Measurements from ENCODE around the gene ZCCHC14. TPM values are rescaled to one million over a fixed set of nuclear protein-coding genes. Genes with fewer than 3 reads are reported as not detected.

ZCCHC14 gene
- total and polyA plus RNA-seq, 2 of the 13 experiments (the other 11 are each of a cell fraction or from before 2014, with no cell fraction given) = 12.4 to 12.5 TPM

GRCh38 chr16:87358250-87358649, 134.6 kb downstream of the ZCCHC14 start (continued):
- TF ChIP-seq HNRNPUL1 (IDR thresholded peaks at IDR 0.05; ENCODE audit: low read depth, low read length) (no peak), MZF1 (CRISPR knock-in tag; IDR thresholded peaks at IDR 0.05; ENCODE audit: borderline replicate concordance) (no peak), ZBTB38 (CRISPR knock-in tag; IDR thresholded peaks at IDR 0.05) (peak; percentile 83), ZNF331 (CRISPR knock-in tag; IDR thresholded peaks at IDR 0.05) (no peak), HNF4A (CRISPR knock-in tag; IDR thresholded peaks at IDR 0.05) (no peak), ZBTB46 (CRISPR knock-in tag; IDR thresholded peaks at IDR 0.05; ENCODE audit: borderline replicate concordance) (no peak), CENPT (CRISPR knock-in tag; IDR thresholded peaks at IDR 0.05; ENCODE audit: low read depth) (no peak), MIER3 (CRISPR knock-in tag; IDR thresholded peaks at IDR 0.05; ENCODE audit: borderline replicate concordance) (no peak), SP2 (CRISPR knock-in tag; IDR thresholded peaks at IDR 0.05) (no peak), ERF (CRISPR knock-in tag; IDR thresholded peaks at IDR 0.05) (no peak), ZFP36L1 (CRISPR knock-in tag; IDR thresholded peaks at IDR 0.05) (no peak), ZNF446 (CRISPR knock-in tag; IDR thresholded peaks at IDR 0.05) (no peak), ZNF441 (CRISPR knock-in tag; IDR thresholded peaks at IDR 0.05; ENCODE audit: borderline replicate concordance) (no peak), ZSCAN31 (CRISPR knock-in tag; IDR thresholded peaks at IDR 0.05; ENCODE audit: low read depth) (no peak), ZBTB43 (CRISPR knock-in tag; conservative IDR thresholded peaks at IDR 0.05) (0 out of 2 replicates have a peak, but pooled peaks have one; percentile 16), ZFP41 (CRISPR knock-in tag; IDR thresholded peaks at IDR 0.05; ENCODE audit: borderline replicate concordance) (0 out of 2 replicates have a peak, but pooled peaks have one; percentile 45), ZNF24 (IDR thresholded peaks at IDR 0.05) (no peak), ARID4A (CRISPR knock-in tag; IDR thresholded peaks at IDR 0.05; ENCODE audit: borderline replicate concordance) (no peak), ZNF225 (CRISPR knock-in tag; IDR thresholded peaks at IDR 0.05) (0 out of 2 replicates have a peak, but pooled peaks have one; percentile 18), ZNF639 (CRISPR knock-in tag; conservative IDR thresholded peaks at IDR 0.05) (no peak), MBNL3 (CRISPR knock-in tag; conservative IDR thresholded peaks at IDR 0.05) (no peak), ZIK1 (CRISPR knock-in tag; IDR thresholded peaks at IDR 0.05; ENCODE audit: borderline replicate concordance, low read depth) (no peak), ZNF317 (CRISPR knock-in tag; IDR thresholded peaks at IDR 0.05) (no peak), MED8 (CRISPR knock-in tag; IDR thresholded peaks at IDR 0.05; ENCODE audit: insufficient replicate concordance) (no peak)

Data from HepG2 (cell line).